ENCODE data around the gene C1R. TPM values are rescaled to one million over a fixed set of nuclear protein-coding genes. Genes with fewer than 3 reads are reported as not detected.
"Not testable (repeated sequence)": the region's sequence is repeated elsewhere in the genome, so short reads cannot be mapped to it uniquely, and the experiment has no call there.

C1R gene
- total RNA-seq, 1 donor from 2014 or later: 41.5 TPM

DNA sequence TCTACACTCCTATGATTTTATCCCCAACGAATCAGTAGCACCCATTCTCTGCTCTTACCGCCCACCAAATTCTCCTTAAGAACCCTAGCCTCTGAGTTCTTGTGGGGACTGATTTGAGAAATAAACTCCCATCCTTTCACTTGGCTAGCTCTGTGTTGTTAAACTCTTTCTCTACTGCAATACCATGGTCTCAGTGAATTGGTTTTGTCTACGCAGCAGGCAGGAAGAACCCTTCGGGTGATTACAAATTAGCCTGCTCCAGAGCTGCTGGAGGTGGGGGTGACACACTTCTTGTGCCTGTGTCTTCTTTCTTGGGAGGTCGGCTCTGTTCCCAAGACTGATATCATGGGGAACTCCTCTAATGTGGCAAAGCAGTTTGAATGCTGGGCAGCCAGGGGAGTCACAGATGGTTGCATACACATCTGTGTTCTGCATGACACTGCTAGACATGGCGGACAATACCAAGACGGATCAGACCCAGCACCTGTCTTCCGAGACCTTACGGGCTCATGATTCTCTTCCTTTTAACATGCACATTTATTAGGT lies 33.3 kb downstream of the C1R start:
- peaks cover 11% of the 10 kb centered on the region for H3K4me1 Mint-ChIP-seq
- H3K27me3 Mint-ChIP-seq (ENCODE audit: low read depth): peaks cover 5% of the 10 kb centered on the region
- TF ChIP-seq, protein P1, sequence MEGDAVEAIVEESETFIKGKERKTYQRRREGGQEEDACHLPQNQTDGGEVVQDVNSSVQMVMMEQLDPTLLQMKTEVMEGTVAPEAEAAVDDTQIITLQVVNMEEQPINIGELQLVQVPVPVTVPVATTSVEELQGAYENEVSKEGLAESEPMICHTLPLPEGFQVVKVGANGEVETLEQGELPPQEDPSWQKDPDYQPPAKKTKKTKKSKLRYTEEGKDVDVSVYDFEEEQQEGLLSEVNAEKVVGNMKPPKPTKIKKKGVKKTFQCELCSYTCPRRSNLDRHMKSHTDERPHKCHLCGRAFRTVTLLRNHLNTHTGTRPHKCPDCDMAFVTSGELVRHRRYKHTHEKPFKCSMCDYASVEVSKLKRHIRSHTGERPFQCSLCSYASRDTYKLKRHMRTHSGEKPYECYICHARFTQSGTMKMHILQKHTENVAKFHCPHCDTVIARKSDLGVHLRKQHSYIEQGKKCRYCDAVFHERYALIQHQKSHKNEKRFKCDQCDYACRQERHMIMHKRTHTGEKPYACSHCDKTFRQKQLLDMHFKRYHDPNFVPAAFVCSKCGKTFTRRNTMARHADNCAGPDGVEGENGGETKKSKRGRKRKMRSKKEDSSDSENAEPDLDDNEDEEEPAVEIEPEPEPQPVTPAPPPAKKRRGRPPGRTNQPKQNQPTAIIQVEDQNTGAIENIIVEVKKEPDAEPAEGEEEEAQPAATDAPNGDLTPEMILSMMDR (IDR thresholded peaks at IDR 0.05; ENCODE audit: unreplicated experiment): no peak
- peaks cover 7% of the 10 kb centered on the region for H3K9me3 Mint-ChIP-seq
- no peak overlapping the region for H3K4me3 Mint-ChIP-seq
- no peak overlapping the region for H3K27ac Mint-ChIP-seq
- no peak for DNase-seq (ENCODE audit: low spot score in 2 of 2, unreplicated experiment in 2 of 2)
- H3K36me3 Mint-ChIP-seq: peaks cover 2% of the 10 kb centered on the region

DNA sequence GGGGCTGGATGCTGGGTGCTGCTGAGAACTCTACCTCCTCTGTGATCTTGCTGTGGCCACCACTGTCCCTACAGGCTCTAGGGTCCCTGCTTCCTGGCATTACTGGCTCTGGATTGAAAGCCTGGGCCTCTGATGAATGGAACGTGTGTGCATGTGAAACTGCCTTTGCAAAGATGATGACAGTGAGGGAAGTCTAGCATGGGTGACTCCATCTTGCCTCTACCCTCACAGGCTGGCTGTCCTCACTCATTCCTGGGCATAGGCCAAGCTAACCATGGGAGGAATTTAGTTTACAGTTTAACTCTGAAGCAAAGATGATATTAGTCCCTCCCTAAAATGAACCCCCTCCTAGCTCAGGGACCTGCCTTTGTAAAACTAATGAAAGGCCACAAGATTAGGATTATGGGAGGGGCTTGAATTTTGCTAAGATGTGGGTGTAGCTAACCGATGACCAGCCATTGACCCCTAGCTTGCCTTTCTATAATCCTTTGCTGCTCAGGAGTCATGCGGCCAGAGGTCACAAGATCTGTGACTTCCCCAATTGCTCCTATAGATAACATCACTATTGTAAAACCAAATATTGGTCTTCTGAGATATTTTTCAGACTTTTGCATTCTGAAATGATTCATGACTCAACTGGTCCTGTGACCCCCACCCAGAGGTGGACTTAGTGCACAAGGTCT lies 33.9 kb downstream of the C1R start:
- H3K9me3 Mint-ChIP-seq: peaks cover 7% of the 10 kb centered on the region

DNA sequence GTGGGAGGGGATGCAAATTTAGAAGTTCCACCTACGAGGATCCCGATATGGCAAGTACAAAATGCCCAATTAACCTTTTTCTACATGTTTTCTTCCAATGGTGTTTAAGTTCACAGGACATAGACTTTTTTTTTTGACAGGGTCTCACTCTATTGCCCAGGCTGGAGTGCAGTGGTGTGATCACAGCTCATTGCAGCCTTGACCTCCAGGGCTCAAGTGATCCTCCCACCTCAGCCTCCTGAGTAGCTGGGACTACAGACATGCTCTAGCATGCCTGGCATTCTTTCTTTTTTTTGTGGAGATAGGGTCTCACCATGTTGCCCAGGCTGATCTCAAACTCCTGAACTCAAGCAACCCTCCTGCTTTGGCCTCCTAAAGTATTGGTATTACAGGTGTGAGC lies 36.5 kb downstream of the C1R start:
- DNase-seq (ENCODE audit: low spot score in 2 of 2, unreplicated experiment in 2 of 2); H3K27ac Mint-ChIP-seq; H3K4me1 Mint-ChIP-seq; H3K4me3 Mint-ChIP-seq; H3K36me3 Mint-ChIP-seq: not testable (repeated sequence)
- H3K27me3 Mint-ChIP-seq (ENCODE audit: low read depth): peaks cover 28% of the 10 kb centered on the region
- peaks cover 15% of the 10 kb centered on the region for H3K9me3 Mint-ChIP-seq

More for the DNA sequence above, 33.9 kb downstream of the C1R start:
- DNase-seq (ENCODE audit: low spot score in 2 of 2, unreplicated experiment in 2 of 2): no peak
- TF ChIP-seq, protein P1 (IDR thresholded peaks at IDR 0.05; ENCODE audit: unreplicated experiment): no peak
- Mint-ChIP-seq H3K27me3 (ENCODE audit: low read depth) (peaks cover 7% of the 10 kb centered on the region), H3K4me1 (peaks cover 11% of the 10 kb centered on the region), H3K27ac (no peak overlapping the region), H3K36me3 (peaks cover 2% of the 10 kb centered on the region), H3K4me3 (no peak overlapping the region)

DNA sequence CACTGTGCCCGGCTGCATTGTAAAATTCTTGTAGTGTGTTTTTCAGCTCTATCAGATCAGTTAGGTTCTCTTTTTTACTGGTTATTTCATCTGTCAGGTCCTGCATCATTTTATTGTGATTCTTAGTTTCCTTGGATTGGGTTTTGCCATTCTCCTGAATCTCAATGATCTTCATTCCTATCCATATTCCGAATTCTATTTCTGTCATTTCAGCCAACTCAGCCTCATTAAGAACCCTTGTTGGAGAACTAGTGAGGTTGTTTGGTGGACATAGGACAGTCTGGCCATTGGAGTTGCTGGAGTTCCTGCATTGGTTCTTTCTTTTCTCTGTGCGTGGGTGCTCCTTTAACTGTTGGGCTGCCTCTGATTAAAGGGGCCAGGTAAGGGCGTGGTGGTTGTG lies 37.3 kb downstream of the C1R start:
- no peak overlapping the region for H3K4me3 Mint-ChIP-seq
- H3K27ac Mint-ChIP-seq: no peak overlapping the region
- H3K36me3 Mint-ChIP-seq: peaks cover 2% of the 10 kb centered on the region
- peaks cover 32% of the 10 kb centered on the region for H3K27me3 Mint-ChIP-seq (ENCODE audit: low read depth)
- no peak for DNase-seq (ENCODE audit: low spot score in 2 of 2, unreplicated experiment in 2 of 2)
- TF ChIP-seq, protein P1 (IDR thresholded peaks at IDR 0.05; ENCODE audit: unreplicated experiment): no peak
- no peaks in the 10 kb centered on the region for H3K4me1 Mint-ChIP-seq
- H3K9me3 Mint-ChIP-seq: peaks cover 21% of the 10 kb centered on the region

DNA sequence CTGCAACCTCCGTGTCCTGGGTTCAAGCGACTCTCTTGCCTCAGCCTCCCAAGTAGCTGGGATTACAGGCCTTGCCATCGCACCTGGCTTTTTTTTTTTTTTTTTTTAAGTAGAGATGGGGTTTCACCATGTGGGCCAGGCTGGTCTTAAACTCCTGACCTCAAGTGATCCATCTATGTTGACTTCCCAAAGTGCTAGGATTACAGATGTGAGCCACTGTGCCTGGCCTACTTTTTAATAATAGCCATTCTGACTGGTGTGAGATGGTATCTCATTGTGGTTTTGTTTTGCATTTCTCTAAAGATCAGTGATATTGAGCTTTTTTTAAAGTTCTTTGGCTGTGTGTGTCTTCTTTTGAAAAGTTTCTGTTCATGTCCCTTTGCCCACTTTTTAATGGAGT lies 42.3 kb downstream of the C1R start:
- not testable (repeated sequence) for DNase-seq (ENCODE audit: low spot score in 2 of 2, unreplicated experiment in 2 of 2); H3K4me1 Mint-ChIP-seq; H3K36me3 Mint-ChIP-seq; H3K4me3 Mint-ChIP-seq; H3K27ac Mint-ChIP-seq
- Mint-ChIP-seq H3K9me3 (peaks cover 20% of the 10 kb centered on the region), H3K27me3 (ENCODE audit: low read depth) (peaks cover 31% of the 10 kb centered on the region)

DNA sequence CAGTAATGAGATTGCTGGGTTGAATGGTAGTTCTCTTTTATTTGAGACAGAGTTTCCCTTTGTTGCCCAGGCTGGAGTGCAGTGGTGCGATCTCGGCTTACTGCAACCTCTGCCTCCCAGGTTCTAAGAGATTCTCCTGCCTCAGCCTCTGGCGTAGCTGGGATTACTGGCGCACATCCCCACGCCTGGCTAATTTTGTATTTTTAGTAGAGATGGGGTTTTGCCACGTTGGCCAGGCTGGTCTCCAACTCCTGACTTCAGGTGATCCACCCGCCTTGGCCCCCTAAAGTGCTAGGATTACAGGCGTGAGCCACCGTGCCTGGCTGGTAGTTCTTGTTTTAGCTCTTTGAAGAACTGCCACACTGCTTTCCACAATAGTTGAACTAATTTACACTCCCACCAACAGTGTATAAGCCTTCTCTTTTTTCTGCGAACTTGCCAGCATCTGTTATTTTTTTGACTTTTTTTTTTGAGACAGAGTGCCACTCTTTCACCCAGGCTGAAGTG lies 42.7 kb downstream of the C1R start:
- H3K27ac Mint-ChIP-seq; H3K4me3 Mint-ChIP-seq; DNase-seq (ENCODE audit: low spot score in 2 of 2, unreplicated experiment in 2 of 2); H3K4me1 Mint-ChIP-seq; H3K36me3 Mint-ChIP-seq: not testable (repeated sequence)
- Mint-ChIP-seq H3K27me3 (ENCODE audit: low read depth) (peaks cover 29% of the 10 kb centered on the region), H3K9me3 (peaks cover 18% of the 10 kb centered on the region)

DNA sequence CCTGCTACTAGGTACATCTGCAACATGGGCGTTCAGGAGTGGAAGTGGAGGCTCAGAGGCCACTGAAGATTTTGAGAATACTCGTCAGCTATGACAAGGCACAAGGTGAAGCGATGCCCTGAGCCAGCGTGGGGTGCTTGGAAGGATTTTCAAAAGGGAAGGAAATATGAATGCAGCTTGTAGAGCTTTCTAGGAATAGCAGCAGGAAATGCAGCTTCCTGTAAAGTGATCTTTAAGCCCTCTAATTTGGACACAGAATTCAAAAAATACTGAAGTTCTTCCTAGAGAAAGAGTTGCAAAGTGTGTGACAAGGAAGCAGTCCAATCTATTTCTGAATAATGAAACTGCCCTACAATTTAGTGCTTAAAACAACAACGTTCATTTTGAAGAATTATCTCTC lies 44.9 kb downstream of the C1R start:
- Mint-ChIP-seq H3K4me3 (no peak overlapping the region), H3K36me3 (no peaks in the 10 kb centered on the region), H3K9me3 (peaks cover 14% of the 10 kb centered on the region), H3K4me1 (peaks cover 6% of the 10 kb centered on the region), H3K27ac (no peak overlapping the region), H3K27me3 (ENCODE audit: low read depth) (peaks cover 16% of the 10 kb centered on the region)
- no peak for DNase-seq (ENCODE audit: low spot score in 2 of 2, unreplicated experiment in 2 of 2)
- TF ChIP-seq, protein P1 (IDR thresholded peaks at IDR 0.05; ENCODE audit: unreplicated experiment): no peak
